Sigmoid colon (tissue), 7 donors: ENCODE results near the gene CAMTA1. TPM values are rescaled to one million over a fixed set of nuclear protein-coding genes. Genes with fewer than 3 reads are reported as not detected.

ENCODE experiments used
- DNase-seq: peaks from one replicate; pipeline ENCODE4 v3.0.0-alpha.2; 2019
- H3K27ac ChIP-seq, 4 donors: fragments of 200-600 bp; sonication (generic); one replicate each; pipeline ENCODE4 v1.5.1; 2016 to 2019; ENCODE audit warnings: mild to moderate bottlenecking in 1 of 4
- H3K27me3 ChIP-seq, 3 donors: fragments of 200-600 bp; sonication (generic); one replicate each; pipeline ENCODE4 v1.5.1; 2019; ENCODE audit warnings: mild to moderate bottlenecking in 1 of 3
- H3K36me3 ChIP-seq, 4 donors: fragments of 200-600 bp; sonication (generic); one replicate each; pipeline ENCODE4 v1.5.1; 2016 to 2019
- H3K4me1 ChIP-seq, 4 donors: fragments of 200-600 bp; sonication (generic); one replicate each; pipeline ENCODE4 v1.5.1; 2017 to 2019
- H3K4me3 ChIP-seq, 4 donors: fragments of 200-600 bp; sonication (generic); one replicate each; pipeline ENCODE4 v1.5.1; 2017 to 2019; ENCODE audit warnings: mild to moderate bottlenecking in 2 of 4, moderate library complexity in 1 of 4
- H3K9me3 ChIP-seq, 4 donors: fragments of 200-600 bp in 3 of 4; sonication (generic) in 3 of 4; one replicate each; pipeline versions ENCODE4 v1.5.1 to v1.6.1; 2013 to 2019
- EP300 ChIP-seq, 4 donors: sonication (generic); formaldehyde crosslinking; IDR thresholded peaks; one replicate each; pipeline ENCODE4 v1.6.1; 2017; ENCODE audit warnings: antibody characterized with exemption in 4 of 4
- POLR2A ChIP-seq, 2 donors: fragments of 450-650 bp; IDR thresholded peaks; one replicate each; pipeline ENCODE4 v1.6.1; 2016; ENCODE audit warnings: antibody characterized with exemption in 2 of 2, mild to moderate bottlenecking in 2 of 2, moderate library complexity in 2 of 2
- POLR2AphosphoS5 ChIP-seq, 4 donors: sonication (generic); formaldehyde crosslinking; IDR thresholded peaks; one replicate each; pipeline ENCODE4 v1.6.1; 2017; ENCODE audit warnings: antibody characterized with exemption in 4 of 4
- WGBS, 2 donors: extraction: QIAGEN DNeasy Blood & Tissue Kit; methylation state at CpG; one replicate each; pipeline ENCODE4 v1.1.7; 2013; 5-methylcytosine and 5-hydroxymethylcytosine counted together
- intact Hi-C: fragments of 100-400 bp; cut with DNase I; formaldehyde crosslinking; loops from one replicate; pipeline ENCODE4 v1.15.1; 2023
- polyA plus RNA-seq, 3 donors: library from polyadenylated mRNA; stranded (reverse); fragments of 200-250 nt; gene quantifications; one replicate each; pipeline ENCODE4 v1.2.3, GENCODE V29; 2013
- total RNA-seq, 4 donors: library from RNA; depleted of rRNA; stranded (reverse); fragments of >200 nt; gene quantifications; one replicate each; pipeline ENCODE4 v1.1.0, GENCODE V29; 2016
- TF ChIP-seq, protein P1 (sequence below), 4 experiments: fragments of 450-650 bp in 3 of 4; fragments of 200-600 bp in 1 of 4; IDR thresholded peaks; one replicate each; pipeline ENCODE4 v1.5.1; 2016 to 2019; ENCODE audit warnings: antibody characterized with exemption in 4 of 4, mild to moderate bottlenecking in 3 of 4, moderate library complexity in 2 of 4
- donor health status: healthy with polysubstance abuse.
- donor health status: Bipolar disorder and iron deficiency.
- donor health status: healthy.

The CAMTA1 gene
- total and polyA plus RNA-seq, 7 donors: 97.9 to 196 (median 177) TPM

GRCh38 chr1:7639435-7640131 lies 854.3 kb downstream of the CAMTA1 start:
- Histone ChIP-seq H3K36me3 (no peaks in the 10 kb centered on the region), H3K4me3 (no peak overlapping the region), H3K27me3 (no peaks in the 10 kb centered on the region), H3K9me3 (no peaks in the 10 kb centered on the region), H3K4me1 (no peaks in the 10 kb centered on the region), H3K27ac (no peak overlapping the region)
- no peak for TF ChIP-seq EP300 (IDR thresholded peaks at IDR 0.05)
- 84 to 91% methylated on average over 13 of the region's 13 CpGs for WGBS, 2 donors
- intact Hi-C loops: no loop called here
- no peak for DNase-seq

DNA sequence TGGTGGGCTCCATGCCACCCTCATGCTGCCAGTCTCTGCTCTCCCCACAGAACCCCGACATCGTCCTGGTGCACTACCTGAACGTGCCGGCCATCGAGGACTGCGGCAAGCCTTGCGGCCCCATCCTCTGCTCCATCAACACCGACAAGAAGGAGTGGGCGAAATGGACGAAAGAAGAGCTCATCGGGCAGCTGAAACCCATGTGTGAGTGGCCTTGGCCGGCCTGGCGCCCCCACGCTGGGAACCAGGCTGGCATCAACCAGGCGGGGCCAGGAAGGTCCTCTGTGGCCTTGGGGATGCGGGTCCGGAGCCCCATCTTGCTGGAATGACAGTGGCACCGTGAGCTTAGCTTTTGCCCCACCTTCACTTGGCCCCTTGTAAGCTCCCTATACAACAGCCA lies 855.1 kb downstream of the CAMTA1 start:
- intact Hi-C loops: no loop called here
- 89 to 94% methylated on average over 18 of the region's 18 CpGs for WGBS, 2 donors

DNA sequence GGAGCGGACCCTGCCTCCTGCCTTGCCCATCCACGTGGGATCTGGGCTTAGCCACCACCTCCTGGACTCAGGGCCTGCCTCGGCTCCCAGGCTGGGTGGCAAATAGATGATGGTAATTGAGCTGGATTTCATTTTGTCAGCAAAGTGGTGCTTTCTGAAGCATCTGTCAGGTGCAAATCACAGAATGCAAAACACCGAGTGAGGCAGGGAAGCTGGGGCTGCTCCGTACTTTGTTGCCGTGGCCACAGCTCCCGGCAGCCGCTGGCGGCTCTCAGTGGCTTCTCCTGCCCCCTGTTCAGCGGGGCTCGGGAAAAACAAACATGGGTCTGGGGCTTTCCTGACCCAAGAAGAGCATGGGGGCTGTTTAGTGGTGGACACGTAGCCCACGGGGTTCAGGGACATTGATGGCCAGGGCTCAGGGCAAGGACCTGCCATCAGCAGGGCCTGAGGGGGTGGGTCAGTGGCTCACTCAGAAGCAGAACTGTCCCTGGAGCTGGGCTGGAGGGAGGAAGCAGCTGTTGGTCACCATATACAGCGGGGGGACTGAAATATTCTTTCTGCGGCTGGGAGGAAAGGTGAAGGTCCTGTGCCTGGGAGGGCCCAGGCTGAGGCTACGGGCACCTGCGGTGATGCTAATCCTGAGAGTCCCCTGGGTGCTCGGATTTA lies 855.8 kb downstream of the CAMTA1 start:
- peaks cover 0 to 8% (median 2%) of the 10 kb centered on the region in 4 donors for H3K4me1 ChIP-seq
- DNase-seq: no peak
- WGBS, 2 donors: 78 to 85% methylated on average over 18 of the region's 18 CpGs
- H3K36me3 ChIP-seq: no peaks in the 10 kb centered on the region
- H3K9me3 ChIP-seq: no peaks in the 10 kb centered on the region
- H3K4me3 ChIP-seq: no peak overlapping the region
- intact Hi-C loops: no loop called here
- no peaks in the 10 kb centered on the region for H3K27me3 ChIP-seq
- TF ChIP-seq EP300 (IDR thresholded peaks at IDR 0.05) (no peak), POLR2AphosphoS5 (IDR thresholded peaks at IDR 0.05) (no peak), POLR2A (IDR thresholded peaks at IDR 0.05) (no peak)
- no peak overlapping the region for H3K27ac ChIP-seq

More for the DNA sequence above, 855.1 kb downstream of the CAMTA1 start:
- Histone ChIP-seq H3K4me1 (peaks cover 0 to 4% (median under 1%) of the 10 kb centered on the region in 4 donors), H3K9me3 (no peaks in the 10 kb centered on the region), H3K36me3 (no peaks in the 10 kb centered on the region), H3K4me3 (no peak overlapping the region), H3K27me3 (no peaks in the 10 kb centered on the region), H3K27ac (no peak overlapping the region)
- no peak for DNase-seq
- TF ChIP-seq EP300 (IDR thresholded peaks at IDR 0.05): no peak
- TF ChIP-seq POLR2AphosphoS5 (IDR thresholded peaks at IDR 0.05): no peak
- TF ChIP-seq POLR2A (IDR thresholded peaks at IDR 0.05): no peak
- TF ChIP-seq, protein P1, sequence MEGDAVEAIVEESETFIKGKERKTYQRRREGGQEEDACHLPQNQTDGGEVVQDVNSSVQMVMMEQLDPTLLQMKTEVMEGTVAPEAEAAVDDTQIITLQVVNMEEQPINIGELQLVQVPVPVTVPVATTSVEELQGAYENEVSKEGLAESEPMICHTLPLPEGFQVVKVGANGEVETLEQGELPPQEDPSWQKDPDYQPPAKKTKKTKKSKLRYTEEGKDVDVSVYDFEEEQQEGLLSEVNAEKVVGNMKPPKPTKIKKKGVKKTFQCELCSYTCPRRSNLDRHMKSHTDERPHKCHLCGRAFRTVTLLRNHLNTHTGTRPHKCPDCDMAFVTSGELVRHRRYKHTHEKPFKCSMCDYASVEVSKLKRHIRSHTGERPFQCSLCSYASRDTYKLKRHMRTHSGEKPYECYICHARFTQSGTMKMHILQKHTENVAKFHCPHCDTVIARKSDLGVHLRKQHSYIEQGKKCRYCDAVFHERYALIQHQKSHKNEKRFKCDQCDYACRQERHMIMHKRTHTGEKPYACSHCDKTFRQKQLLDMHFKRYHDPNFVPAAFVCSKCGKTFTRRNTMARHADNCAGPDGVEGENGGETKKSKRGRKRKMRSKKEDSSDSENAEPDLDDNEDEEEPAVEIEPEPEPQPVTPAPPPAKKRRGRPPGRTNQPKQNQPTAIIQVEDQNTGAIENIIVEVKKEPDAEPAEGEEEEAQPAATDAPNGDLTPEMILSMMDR (IDR thresholded peaks at IDR 0.05): no peak

GRCh38 chr1:7641587-7642417 lies 856.5 kb downstream of the CAMTA1 start:
- WGBS, 2 donors: 76 to 77% methylated on average over 18 of the region's 18 CpGs
- H3K27me3 ChIP-seq: no peaks in the 10 kb centered on the region
- no peak for DNase-seq
- no peak overlapping the region for H3K4me3 ChIP-seq
- peaks cover 0 to 8% (median 2%) of the 10 kb centered on the region in 4 donors for H3K4me1 ChIP-seq
- no peak for TF ChIP-seq POLR2A (IDR thresholded peaks at IDR 0.05)
- no peak for TF ChIP-seq POLR2AphosphoS5 (IDR thresholded peaks at IDR 0.05)
- no peak for TF ChIP-seq EP300 (IDR thresholded peaks at IDR 0.05)
- TF ChIP-seq, protein P1 (IDR thresholded peaks at IDR 0.05): no peak
- no peaks in the 10 kb centered on the region for H3K36me3 ChIP-seq
- no peaks in the 10 kb centered on the region for H3K9me3 ChIP-seq
- H3K27ac ChIP-seq: no peak overlapping the region
- intact Hi-C loops: no loop called here

DNA sequence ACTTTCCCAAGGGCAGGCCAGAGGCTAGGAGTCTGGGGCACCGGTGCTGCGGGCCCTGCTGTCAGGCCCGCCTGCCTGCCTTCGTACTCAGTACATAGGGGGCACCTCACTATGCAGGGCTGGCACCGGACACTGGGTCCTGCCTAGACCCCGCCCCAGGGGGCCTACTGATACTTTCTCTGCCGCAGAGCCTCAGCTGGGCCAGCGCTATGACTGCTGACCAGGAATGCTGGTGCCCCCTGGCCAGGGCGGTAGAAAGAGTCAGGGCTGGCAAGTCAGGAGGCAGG lies 857.1 kb downstream of the CAMTA1 start:
- Histone ChIP-seq H3K27ac (no peak overlapping the region), H3K4me3 (no peak overlapping the region), H3K36me3 (no peaks in the 10 kb centered on the region), H3K27me3 (no peaks in the 10 kb centered on the region), H3K4me1 (peaks cover 0 to 14% (median 4%) of the 10 kb centered on the region in 4 donors), H3K9me3 (no peaks in the 10 kb centered on the region)
- WGBS, 2 donors: 91 to 93% methylated on average over 9 of the region's 9 CpGs
- DNase-seq: no peak
- TF ChIP-seq, protein P1 (IDR thresholded peaks at IDR 0.05): no peak
- TF ChIP-seq POLR2AphosphoS5 (IDR thresholded peaks at IDR 0.05): no peak
- TF ChIP-seq POLR2A (IDR thresholded peaks at IDR 0.05): no peak
- TF ChIP-seq EP300 (IDR thresholded peaks at IDR 0.05): no peak
- intact Hi-C loops: no loop called here
